ENCODE data around the gene CTNND1. TPM values are rescaled to one million over a fixed set of nuclear protein-coding genes. Genes with fewer than 3 reads are reported as not detected.

The CTNND1 gene
- polyA plus RNA-seq, 3 donors, result 190 to 240 (median 218) TPM

DNA sequence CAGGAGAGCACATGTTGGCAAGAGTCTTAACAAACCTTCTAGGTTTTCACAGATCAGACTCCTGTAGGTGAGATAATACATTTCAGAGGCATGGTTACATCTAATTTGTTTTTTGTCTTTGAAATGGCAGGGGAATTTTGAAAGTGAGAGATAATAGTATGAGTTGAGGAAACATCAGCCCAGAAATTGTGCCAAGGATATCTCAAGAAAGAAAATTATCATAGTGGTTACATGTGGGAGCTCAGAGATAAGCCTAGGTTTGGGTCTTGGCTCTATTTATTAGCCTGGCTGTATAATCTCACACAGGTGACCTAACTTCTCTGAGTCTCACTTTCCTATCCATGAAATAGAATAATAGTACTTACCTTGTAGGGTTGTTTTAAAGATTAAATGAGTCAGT is 10.4 kb upstream of the CTNND1 start:
- no peak for DNase-seq

- DNase-seq, result no peak
These were observed 9.8 kb upstream of the CTNND1 start, which contains the start of gene BTBD18 for GRCh38 chr11:57751676-57752253. Gene BTBD18, minus strand, starts transcription at chr11:57751819. Its CDS starts 631 bp downstream, at chr11:57751188.

- no peak for DNase-seq
These were observed 8.6 kb upstream of the CTNND1 start for GRCh38 chr11:57752954-57753353.

GRCh38 chr11:57758174-57758573 is 3.4 kb upstream of the CTNND1 start:
- DNase-seq, result no peak

GRCh38 chr11:57762235-57762861 is 746 bp downstream of the CTNND1 start:
- DNase-seq, result no peak

DNA sequence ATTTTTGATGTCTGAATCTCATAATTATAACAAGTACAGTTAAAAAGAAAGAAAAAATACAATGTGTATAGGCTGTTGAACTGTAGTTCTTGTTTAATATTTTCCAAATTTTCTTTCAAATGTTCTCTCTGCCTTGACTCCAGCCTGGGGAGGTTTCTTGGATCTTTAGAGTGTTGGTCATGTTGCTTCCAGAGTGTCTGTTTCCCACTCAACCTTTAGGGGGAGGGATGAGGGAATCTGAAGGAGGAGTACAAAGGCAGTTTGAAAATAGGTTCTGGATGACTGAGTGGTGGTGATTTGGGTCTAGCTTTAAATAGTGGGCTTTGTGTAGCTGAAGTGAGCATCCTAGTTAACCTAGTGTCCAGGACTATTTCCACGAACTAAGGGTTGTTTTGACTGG is 2.0 kb downstream of the CTNND1 start:
- no peak for DNase-seq

DNA sequence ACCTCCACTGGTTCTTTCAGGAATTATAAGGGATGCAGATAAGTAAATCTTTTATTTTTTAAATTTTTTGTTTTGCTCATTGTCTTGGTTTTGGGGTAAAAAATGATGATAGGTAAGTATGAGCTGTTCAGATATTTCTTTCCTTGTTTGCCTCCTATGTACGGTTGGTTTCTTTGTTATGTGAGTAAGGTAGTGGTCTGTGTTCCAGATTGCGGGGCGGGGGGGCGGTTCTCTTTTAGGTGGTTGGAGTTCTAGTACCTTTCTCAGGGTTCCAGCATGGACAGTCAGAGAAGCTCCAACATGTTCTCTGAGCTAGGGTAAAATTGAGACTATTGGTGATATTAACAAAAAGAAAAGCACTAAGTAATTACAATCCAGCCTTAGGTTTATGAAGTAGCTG is 2.4 kb downstream of the CTNND1 start:
- DNase-seq, result no peak

DNA sequence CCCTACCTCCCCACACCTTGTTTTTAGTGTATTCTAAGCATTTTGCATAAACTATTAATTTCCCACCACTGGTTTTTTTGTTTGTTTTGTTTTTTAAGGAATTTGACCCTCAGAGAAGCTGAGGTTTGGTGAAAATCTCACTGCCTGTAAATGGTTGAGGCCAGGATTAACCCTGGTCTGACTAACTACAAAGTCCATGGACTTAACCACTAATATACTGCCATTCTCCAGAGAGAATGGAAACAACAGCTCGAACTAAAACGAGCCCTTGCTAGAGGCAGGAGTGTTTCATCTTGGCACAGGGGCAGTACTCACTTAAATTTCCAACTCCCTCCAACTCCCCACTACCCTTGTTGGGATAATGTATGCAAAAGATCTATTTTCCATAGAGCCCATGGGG is 3.0 kb downstream of the CTNND1 start:
- no peak for DNase-seq

- no peak for DNase-seq
These were observed 3.4 kb downstream of the CTNND1 start for GRCh38 chr11:57764972-57765371.

GRCh38 chr11:57770793-57771192 is 9.2 kb downstream of the CTNND1 start:
- no peak for DNase-seq

DNA sequence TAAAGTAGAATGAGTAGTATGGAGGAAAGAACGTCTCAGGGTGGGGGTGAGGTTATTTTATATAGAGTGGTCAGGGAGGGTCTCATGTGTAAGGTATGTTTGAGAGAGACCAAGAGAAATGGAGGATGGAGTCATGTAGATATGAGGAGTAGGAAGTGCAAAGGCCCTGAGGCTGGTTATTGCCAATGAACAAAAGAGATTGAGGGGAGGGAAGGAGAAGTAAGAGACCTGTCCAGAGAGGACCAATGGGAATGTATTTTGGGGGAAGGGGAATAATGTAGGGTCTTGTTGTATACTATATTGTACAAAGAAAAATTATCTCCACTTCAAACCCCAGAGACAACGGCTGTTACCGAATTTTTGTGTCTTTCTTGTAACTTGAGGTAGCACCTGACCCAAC is 9.8 kb downstream of the CTNND1 start:
- no peak for DNase-seq

- DNase-seq, result no peak
These were observed 11.0 kb downstream of the CTNND1 start for GRCh38 chr11:57772562-57772961.

- DNase-seq, result no peak
These were observed 11.5 kb downstream of the CTNND1 start for GRCh38 chr11:57773026-57773598.

- DNase-seq, result no peak
These were observed 13.9 kb downstream of the CTNND1 start for GRCh38 chr11:57775491-57775890.

DNA sequence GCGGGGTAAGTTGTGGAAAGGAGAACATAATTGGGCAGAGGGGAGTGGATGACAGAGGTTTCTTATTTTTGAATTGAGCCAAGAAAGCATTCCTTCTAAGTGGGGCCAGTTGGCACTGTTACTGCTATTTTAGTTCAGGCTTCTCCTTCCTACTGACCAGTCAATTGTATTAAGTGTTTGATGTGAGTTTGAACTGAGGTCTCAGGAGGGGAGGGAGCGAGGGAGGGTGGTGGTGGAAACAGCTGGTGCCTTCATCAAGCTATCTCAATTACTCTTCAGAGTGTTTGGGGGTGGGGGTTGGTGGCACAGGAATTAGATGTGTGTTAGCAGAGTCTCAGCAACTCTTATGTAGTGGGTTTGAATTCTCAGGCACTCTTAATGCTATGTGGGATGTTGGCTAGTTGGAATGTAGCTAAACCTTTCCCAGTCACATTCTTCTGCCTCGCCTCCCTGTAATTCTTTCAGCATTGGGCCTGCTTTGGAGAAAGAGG is 14.5 kb downstream of the CTNND1 start:
- DNase-seq, result no peak

DNA sequence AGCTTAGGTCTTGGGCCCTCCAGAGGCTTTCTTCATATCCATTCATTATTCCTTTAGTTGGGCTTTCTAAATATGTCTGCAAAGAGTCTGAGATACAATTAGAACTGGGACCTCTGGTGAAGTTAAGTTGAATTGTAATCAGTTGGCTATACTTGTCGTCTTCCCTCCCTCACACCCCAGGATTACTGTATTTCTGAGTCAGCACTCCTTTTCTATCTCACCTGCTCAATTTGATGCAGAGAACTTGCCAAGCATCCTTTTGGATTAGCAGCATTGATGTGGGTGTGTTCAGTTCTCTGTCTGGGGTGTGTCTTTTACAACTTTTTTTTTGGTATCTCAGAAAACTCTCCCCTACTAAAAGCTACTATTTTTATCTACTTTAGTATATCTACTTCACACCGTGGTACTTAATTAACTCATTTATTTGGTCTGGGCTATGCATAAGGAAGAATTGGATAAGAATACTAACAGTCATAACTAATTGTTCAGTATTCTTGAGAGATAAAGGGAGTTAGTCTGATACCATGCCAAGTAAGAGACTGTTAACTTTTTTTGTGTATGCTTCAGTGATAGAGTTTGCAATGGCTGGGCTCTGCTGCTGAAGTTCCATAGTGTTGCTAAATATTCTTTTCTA is 15.1 kb downstream of the CTNND1 start:
- no peak for DNase-seq

DNA sequence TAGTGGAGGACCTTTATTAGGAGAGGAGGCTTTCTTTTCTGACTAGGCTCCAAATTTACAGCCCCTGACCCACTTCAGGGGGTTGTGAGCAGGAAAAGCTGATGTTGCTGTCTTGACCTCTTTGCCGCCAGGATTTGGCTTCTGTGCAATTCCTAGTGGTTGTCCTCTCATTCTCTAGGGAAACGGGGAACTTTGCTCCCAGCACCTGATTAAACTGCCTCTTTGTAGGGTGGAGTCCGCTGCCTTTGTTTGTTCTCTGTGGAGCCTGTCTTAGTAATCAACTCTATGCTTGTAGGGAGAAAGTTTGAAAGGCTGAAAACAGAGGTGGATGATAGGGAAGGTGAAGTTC is 16.3 kb downstream of the CTNND1 start:
- no peak for DNase-seq

DNA sequence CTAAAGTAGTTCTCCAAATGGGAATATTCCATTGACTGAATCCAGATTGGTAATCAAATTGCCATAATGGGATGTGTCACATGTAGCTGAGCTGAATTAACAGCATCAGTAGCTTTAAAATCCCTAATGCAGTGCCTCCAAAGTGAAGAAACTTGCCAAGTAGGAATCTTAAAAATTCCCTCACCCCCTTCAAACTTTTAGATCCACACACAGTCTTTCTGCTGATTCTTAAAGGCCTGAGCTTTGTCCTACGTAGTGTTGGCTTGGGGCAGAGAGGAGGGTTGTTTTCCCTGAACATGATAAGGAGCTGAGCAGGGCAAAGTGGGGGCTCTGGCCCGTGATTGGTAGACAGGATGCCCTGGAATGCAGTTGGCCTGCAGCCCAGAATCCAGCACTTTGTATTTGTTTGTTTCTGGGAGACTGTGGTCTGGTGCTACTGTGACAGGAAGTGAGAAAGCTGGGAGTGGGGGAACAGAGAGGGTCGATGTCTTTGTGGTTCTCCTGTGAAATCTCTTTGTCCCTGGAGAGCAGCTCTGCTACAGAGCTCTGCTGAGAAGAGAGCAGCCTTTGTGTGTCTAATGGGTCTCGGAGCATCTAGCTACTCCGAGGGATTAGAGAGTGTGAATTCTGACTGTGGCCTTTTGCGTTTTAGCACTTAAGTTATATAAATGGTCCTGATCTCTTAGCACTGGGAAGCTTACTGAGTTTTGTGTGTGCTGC is 16.9 kb downstream of the CTNND1 start:
- DNase-seq, result peak; percentile 98

DNA sequence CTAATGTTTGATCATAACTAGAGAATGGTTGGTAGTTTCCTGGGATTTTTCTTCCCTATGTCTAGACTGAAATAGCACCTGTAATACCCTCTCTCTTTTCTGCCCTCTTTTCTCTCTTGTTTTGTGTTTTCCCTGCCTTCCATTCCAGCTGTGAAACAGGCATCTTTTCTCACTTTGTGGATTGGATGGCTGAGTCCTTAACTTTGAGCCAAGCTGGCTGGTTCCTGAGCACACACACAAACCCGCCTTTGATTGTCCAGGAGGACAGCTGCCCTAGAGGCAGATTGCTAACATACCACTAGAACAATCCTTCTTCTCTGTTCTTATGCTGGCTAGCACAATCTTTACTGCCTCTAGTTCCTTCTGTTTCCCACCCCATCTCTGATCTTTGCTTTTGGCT is 17.7 kb downstream of the CTNND1 start:
- DNase-seq, result no peak

DNA sequence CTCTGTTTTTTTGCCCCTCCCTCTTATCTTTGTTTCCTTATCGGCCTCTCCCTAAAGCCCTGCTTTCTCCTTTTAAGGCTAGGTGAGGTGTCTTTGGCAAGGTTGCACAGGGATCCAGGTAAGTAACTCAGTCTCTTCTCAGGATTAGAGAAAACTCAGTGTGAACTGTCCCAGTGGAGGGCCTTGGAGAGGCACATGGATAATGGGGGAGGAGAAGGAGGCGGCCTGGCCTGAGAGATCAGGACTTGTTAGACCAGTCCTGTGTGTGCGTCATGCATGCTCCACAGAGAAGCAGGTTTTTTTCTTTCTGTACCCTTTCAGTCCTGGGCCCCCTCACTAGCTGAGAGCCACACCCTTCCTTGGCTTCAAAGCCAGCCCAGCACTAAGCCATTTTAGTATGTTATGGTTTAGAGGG is 19.9 kb downstream of the CTNND1 start:
- DNase-seq, result no peak

GRCh38 chr11:57785072-57785471 is 23.5 kb downstream of the CTNND1 start:
- no peak for DNase-seq

GRCh38 chr11:57786436-57786835 is 24.8 kb downstream of the CTNND1 start:
- DNase-seq, result no peak

All from renal pelvis (tissue), 4 donors.